HG03095 (cell line): ENCODE data around the gene SRGAP1.
"Not testable (repeated sequence)": the region's sequence is repeated elsewhere in the genome, so short reads cannot be mapped to it uniquely, and the experiment has no call there.

ENCODE experiments used
- ATAC-seq: cut with Tn5 transposase; IDR thresholded peaks from one replicate; pipeline ENCODE4 v1.9.1; 2021; ENCODE audit warnings: moderate library complexity; ENCODE audit not compliant: unreplicated experiment

Gene SRGAP1

DNA sequence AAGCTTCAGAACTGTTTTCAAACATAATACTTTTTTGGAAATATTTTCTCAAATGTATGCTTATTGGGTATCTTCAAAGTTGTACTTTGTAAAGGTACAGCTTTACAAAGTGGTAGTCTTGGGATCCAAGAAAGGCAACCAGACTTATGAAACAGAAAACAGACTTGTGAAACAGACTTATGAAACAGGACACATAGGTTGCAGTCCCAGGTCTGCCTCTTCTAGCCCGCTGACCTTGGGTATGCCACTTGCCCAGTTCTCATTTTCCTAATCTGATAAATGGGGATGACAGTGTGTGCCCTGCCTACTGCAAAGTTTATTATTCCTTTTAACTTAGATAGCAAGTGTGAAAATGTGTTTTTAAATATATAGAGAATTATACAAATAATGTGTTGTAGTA, 263.3 kb downstream of the SRGAP1 start:
- no peak for ATAC-seq

DNA sequence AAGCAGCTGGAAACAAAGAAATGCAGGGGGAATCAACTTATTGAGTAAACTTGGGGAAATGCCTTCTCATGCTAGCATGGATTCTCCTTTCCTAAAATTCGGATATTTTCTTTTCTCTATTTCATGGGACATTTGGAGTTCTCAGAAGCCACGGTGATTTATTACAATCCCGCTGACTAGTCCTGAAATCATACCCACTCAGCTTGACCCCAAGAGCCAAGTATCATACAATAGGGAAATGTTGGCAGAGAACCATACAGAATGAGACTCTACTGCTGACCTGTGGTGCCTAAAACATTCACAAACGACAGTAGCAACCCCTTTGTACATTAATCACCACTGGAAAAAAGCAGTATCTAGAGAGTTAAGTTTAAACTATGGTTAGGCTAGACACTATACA, 265.2 kb downstream of the SRGAP1 start:
- ATAC-seq, result no peak

DNA sequence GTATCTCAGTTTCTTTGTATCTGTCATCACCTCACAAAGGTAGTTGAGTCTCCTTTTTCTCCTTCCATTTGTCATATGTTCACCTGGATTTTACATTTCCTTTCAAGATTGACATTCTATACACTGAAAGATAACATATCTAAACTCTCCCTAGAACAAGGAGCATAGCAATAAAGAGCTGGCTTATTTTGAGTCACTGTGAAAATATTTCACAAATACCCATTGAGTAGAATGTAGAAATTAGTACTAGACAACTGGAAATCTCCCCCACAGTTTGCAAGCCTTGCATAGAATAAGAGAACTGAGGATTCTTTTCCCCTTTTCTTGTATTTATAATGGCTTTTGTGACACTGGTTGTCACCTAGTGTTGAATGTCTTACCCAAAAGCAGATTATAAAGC, 266.4 kb downstream of the SRGAP1 start:
- ATAC-seq, result no peak

DNA sequence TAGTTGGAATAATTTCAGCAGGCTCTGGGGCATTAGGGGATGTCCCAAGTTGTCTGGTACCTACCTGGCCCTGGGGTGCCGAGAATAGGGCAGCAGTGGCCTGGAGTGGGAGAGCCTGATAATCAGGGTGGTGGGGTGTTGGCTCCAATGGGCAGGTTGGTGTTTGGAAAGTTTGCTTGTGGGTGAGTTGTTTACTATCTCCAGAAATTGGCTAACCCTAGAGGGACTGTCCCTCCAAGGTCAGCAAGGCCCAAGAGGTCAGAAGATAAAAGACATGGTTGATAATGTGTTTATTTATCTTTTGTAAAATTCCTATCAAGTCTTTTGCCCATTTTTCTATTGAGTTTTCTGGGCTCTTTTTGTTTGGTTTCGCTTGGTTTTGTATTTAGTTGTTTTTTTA, 272.5 kb downstream of the SRGAP1 start:
- ATAC-seq, result no peak

DNA sequence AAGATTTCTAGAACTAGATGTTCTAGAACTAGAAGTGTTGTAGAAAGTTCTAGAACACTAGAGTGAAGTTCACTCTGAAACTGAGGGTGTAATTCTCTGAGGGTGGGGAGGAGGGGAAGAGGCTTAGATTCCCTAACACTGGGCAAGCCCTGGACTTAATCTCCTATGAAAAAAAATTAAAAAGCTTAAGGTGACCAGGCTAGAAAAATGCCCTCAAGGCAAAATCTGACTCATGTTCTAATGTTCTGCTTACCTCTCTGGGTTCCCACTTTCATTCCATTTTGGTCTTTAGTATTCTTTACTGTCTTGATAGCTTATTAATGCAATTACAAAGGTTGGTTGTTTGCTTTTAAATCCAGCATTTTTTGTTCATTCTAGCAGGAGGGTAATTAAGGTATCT, 276.1 kb downstream of the SRGAP1 start:
- no peak for ATAC-seq

DNA sequence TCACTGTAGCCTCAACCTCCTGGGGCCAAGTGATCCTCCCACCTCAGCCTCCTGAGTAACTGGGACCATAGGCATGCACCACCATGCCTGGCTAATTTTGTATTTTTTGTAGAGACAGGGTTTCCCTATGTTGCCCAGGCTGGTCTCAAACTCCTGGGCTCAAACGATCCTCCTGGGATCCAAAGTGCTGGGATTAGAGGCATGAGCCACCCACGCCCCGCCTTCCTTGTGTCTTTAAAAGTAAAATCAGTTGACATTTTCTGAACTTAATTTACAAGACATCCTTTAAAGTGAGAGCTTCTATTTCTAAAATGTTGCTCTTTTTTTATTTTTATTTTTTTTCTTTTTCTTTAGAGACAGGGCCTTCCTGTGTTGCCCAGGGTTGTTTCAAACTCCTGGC, 276.6 kb downstream of the SRGAP1 start:
- ATAC-seq, result not testable (repeated sequence)

DNA sequence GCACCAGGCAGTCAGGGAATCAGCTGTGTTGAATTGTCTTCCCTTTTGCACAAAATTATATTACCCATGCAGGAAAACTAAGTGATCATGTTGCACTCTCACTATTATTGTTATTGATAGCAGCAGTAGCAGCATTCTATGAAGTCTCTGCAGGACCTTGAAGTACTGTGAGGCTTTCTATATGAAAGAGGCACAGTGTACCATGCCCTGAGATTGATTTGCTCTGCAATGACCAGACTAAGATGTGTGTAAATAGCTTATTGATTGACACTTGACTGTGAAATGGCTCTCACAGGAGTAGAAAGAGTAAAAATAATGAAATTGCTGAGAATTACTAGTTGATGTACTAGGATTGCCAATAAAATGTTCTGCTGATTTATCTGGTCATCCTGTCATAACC, 277.7 kb downstream of the SRGAP1 start:
- ATAC-seq, result no peak

DNA sequence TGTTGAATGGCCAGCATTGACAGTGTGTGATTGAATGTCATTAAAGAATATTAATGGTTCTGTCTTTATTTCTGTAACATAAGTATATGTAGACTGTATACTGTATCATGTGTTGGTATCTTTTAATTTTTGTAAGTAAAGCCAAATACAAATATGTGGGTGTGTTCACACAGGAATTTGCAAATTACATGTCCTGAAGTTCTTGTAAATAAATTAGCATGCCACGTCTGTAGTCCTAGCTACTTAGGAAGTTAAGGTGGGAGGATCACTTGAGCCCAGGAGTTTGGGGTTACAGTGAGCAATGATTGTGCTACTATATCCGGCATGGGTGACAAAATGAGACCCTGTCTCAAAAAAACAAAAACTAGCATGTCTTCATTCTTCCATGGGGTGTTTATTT, 278.5 kb downstream of the SRGAP1 start:
- ATAC-seq, result no peak

DNA sequence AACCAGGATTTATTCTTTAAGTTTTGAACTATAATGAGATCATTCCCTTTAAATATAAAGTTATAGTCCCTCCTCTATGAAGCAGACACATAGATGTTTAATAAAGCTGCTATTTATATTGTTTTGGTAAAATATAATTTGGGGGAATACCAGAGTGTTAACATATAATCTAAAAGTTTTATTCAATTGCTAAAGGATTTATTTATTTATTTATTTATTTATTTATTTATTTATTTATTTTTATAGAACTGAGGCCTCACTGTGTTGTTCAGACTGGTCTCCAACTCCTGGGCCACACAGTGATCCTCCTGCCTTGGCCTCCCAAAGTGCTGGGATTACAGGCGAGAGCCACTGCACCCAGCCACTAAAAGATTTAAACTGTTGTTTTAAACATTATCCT, 278.9 kb downstream of the SRGAP1 start:
- no peak for ATAC-seq

DNA sequence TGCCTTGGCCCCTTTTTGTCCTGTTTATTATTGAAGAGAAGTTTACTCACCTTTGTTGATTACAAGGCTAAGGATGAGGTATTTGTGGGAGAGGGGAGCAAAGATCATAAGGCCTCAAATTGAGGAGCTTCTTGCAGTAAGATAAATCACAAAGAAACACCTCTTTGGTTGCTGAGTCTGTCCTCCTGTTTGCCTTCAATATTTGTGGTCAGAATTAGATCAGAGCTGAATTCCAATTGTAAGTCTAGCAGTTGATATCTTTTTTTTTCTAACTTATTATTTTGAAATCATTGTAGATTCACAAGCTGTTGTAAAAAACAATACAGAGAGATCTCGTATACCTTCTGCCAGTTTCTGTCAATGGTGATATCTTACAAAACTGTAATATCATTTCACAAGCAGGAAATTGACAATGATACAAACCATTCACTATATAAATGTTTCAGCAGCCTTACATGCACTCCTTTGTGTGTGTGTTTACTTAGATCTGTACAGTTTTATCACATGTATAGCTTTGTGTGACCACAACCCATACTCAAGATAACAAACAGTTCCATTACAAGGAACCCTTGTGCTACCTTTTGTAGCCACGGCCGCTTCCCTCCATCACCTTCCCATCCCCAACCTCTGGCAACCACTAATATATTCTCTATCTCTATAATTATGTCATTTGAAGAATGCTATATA, 280.2 kb downstream of the SRGAP1 start:
- no peak for ATAC-seq

DNA sequence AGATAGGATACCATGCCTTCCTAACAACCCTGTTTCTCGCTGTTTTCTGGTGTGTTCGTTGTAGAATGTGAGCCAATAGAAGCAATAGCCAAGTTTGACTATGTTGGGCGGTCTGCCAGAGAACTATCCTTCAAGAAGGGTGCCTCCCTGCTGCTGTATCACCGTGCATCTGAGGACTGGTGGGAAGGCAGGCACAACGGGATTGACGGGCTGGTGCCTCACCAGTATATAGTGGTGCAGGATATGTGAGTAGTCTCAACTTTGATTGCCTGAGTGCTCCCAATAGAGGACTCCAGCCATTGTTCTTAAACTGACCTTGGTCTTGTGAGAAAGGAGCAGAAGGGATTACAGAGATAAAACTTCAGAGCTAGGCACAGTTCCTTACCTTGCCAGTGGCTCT, 281.4 kb downstream of the SRGAP1 start:
- no peak for ATAC-seq

DNA sequence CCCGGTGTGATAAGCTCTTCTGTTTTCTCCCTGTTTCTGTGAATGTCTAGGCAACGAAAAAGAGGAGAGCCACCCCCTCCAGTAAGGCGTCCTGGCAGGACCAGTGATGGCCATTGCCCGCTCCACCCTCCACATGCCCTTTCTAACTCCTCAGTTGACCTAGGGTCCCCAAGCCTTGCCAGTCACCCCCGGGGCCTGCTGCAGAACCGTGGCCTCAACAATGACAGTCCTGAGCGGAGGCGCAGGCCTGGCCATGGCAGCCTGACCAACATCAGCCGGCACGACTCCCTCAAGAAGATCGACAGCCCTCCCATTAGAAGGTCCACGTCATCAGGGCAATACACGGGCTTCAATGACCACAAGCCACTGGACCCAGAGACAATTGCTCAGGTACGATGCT, 283.3 kb downstream of the SRGAP1 start:
- ATAC-seq, result no peak

DNA sequence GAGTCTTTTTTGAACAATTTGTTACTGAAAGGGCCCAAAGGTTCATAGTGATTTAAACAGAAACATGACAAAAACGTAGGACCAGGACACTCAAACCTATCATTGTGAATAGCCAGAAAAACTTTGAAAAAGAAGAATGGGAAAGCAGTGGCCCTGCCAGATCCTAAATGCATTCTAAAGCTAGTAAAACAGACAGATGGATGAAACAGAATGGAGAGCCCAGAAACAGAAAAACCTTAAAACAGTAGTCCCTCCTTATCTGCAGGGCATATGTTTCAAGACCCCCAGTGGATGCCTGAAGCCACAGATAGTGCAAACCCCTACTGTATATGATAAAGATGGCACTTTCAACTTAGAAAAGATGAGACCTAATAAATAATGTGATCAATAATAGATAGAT, 283.9 kb downstream of the SRGAP1 start:
- no peak for ATAC-seq

DNA sequence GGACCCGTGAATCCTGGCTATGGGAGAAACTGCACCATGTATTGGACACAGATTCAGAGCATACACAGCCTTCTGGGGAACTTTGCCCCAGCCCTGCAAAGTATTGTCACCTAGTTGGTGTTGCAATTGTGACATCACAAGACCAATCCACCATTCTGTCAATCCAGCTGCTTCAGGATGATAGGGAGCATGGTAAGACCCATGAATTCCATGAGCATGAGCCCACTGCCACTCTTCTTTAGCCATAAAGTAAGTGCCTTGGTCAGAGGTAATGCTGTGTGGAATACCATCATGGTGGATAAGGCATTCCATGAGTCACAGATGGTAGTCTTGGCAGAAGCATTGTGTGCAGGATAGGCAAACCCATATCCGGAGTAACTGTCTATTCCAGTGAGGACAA, 286.0 kb downstream of the SRGAP1 start:
- not testable (repeated sequence) for ATAC-seq

DNA sequence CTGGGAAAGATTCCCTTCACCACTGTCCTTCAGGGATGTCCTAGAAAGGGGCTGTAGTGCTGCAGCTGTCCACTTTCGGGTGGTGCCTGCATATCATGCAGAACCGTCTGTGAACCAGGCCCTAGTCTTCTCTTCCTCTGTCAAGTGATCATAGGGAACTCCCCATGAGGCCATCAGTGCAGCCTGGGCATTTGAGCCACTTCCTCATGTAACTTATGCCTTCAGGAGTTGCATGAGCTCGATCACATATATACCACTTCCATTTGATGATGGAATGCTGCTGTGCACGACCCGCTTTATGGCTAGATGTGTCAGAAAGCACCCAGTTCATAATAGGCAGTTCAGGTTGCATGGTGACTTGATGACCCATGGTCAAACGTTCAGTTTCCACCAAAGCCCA, 287.0 kb downstream of the SRGAP1 start:
- not testable (repeated sequence) for ATAC-seq

DNA sequence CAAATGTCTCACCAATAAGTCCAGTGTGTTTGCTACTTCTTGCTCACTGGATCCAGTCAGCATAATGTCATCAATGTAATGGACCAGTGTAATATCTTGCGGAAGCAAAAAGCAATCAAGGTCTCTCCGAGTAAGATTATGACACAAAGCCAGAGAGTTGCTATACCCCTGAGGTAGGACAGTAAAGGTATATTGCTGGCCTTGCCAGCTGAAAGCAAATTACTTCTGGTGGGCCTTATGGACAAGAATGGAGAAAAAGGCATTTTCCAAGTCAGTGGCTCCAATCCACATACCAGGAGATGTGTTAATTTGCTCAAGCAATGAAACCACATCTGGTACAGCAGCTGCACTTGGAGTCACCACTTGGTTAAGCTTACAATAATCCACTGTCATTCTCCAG, 288.2 kb downstream of the SRGAP1 start:
- not testable (repeated sequence) for ATAC-seq

DNA sequence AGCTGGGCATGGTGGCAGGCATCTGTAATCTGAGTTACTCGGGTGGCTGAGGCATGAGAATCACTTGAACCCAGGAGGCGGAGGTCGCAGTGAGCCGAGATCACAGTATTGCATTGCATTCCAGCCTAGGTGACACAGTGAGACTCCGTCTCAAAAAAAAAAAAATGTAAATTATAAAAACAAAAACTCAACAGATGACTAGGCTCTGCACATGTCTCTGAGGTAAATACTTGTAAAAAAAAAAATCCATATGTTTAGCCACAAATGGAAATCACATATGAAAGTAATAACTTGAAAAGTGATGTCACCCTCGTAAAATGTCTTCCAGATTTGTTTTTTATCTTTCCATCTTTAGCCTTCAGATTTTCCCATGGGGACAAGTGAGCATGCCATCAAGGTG, 292.6 kb downstream of the SRGAP1 start:
- no peak for ATAC-seq

DNA sequence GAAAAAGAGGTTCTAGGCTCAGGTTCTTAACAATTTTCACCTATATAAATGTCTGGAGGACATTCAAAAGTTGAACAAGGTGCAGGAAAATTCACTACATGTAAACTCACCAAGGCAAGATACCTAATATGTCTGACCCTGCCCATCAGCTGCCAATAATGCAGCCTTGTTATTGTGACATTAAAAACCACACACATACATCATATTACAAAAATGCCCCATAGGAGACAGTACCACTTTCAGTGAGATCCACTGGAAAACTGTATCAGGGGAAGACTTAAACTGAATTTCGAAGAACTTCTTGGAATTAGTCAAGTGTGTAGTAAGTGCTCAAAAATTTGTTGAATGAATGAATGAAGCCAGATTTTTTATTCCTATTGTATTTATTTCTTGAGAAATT, 294.5 kb downstream of the SRGAP1 start:
- ATAC-seq, result no peak

DNA sequence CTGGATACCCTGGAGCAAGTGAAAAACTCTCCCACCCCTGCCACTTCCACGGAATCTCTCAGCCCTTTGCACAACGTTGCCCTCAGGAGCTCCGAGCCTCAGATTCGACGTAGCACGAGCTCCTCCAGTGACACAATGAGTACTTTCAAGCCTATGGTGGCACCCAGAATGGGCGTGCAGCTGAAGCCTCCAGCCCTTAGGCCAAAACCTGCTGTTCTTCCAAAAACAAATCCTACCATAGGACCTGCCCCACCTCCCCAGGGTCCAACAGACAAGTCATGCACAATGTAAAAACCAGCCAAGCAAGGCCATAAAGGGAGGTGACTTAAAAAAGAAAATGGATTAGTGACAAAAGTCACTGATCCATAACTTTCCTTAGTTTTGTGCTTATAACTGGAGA, 297.9 kb downstream of the SRGAP1 start:
- no peak for ATAC-seq

DNA sequence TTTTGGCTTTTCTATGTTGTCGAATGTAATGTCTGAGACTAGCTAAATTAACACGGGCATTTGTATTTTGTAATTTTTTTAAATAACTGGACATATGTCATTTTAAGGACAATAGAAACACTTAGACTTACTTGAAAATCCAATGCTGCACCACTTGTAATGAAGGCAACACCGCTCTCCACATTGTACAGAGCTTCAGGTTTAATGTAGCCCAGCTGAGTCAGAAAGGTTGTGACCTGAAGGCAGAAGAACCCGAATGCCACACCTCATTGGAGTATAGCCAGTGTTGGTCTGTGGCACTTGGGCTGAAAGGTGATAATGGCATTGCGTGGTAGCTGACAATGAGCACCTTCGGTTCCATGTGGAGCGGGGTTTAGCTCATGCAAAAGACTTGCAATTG, 298.3 kb downstream of the SRGAP1 start:
- ATAC-seq, result no peak

DNA sequence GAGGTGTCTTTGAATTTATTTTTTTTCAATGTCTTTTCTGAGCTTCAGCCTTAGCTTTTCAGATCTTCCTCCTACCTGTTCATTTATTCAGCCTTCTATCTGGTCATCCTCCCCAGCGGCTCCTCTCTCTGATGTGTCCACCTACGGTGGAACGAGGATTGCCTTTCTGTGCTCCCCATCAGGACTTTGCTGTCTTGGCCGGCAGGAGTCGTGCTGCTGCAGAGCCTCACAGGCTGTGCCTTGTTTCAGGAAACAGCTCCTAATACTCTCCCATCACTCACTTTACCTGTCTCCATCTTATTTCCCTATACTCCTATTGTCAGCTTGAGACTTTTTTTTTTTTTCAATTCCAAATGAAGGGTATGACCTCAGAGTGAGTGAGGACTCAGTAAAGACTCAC, 300.7 kb downstream of the SRGAP1 start:
- no peak for ATAC-seq

DNA sequence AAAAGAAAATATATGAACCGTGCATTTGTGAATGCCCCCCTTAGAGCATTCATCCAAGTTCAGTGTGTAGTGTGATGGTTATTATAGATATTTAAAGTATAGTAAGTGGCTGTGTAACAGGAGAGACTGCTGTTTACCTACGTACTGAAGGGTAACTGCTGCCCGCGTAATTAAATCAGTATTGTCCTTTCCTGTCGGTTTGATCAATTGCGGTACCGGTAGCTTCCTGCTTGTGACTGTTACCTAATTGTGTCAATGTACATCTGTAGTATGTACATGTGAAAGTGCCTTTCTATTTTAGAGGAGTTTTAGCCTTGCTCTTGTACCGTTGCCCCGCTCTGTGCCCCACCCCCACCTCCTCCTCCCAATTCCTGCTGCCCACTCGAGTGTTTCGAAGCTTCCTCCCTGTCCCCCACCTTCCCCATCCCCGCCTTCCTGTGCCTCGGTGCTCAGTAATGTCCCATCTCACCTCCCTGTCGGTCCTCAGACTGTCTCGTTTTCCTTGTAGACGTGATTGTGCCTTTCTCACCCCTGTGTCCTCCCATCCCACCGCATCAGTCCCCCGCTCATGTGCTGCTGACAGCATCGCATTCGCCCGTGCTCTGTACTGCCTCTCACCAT, 302.6 kb downstream of the SRGAP1 start:
- no peak for ATAC-seq

DNA sequence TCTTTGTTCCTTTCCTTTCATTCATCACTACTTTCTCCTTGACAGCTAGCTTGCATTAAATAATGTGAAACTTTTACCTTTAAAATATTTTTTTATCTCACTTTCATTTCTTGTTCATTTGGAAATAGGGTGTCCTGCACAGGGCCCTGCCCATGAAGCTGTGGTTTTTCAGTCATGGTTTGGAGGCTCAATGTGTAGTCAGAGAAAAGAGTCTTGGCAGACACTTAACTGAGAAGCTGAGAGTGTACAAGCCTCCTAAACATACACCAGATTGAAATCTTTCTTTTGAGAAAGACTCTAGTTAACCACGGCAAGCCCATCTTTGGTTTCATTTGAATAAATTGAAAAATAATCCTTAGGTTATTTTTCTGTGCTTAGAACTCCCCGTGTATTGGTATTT, 303.4 kb downstream of the SRGAP1 start:
- ATAC-seq, result no peak
